IMR-90 (cell line): ENCODE results near the gene KRTAP12-1. TPM values are rescaled to one million over a fixed set of nuclear protein-coding genes. Genes with fewer than 3 reads are reported as not detected.

Experiments
- ATAC-seq: fragments of 200-7000 bp; cut with Tn5 transposase; 2 replicates; pipeline ENCODE4 v1.9.1; 2020; ENCODE audit warnings: low read depth, mild to moderate bottlenecking, moderate library complexity
- BruUV-seq: library from RNA; stranded (reverse); fragments of 400-500 nt; replicated peaks from 2 replicates; lab custom pipeline; 2021; lab: Mats Ljungman, UMichigan
- CTCF ChIA-PET: fragments of 300-600 bp; formaldehyde crosslinking; extraction: SDS; loops from one replicate; lab custom pipeline; 2021; ENCODE audit warnings: antibody characterized with exemption; lab: Yijun Ruan, JAX
- POLR2A ChIA-PET: fragments of 300-600 bp; sonication (Branson Sonifier 250); formaldehyde crosslinking; loops from one replicate; lab custom pipeline; 2022; ENCODE audit warnings: antibody characterized with exemption; ENCODE audit not compliant: unreplicated experiment; lab: Charles Lee
- DNase-seq: peaks from one replicate; pipeline ENCODE4 v3.0.0; 2013
- H2AFZ ChIP-seq: replicated peaks from 2 replicates; pipeline ENCODE3; 2013; ENCODE audit warnings: low read length, mild to moderate bottlenecking; ENCODE audit not compliant: poor library complexity
- H2AK5ac ChIP-seq: 2 replicates; pipeline ENCODE4 v1.6.1; 2013; ENCODE audit warnings: low read depth, low read length, inconsistent platforms
- H2AK9ac ChIP-seq: replicated peaks from 2 replicates; pipeline ENCODE3; 2013; ENCODE audit warnings: mild to moderate bottlenecking, low read depth, low read length, moderate library complexity; ENCODE audit not compliant: poor library complexity
- H2BK120ac ChIP-seq: 2 replicates; pipeline ENCODE4 v1.6.1; 2013; ENCODE audit warnings: low read depth, low read length, inconsistent platforms
- H2BK15ac ChIP-seq: 3 replicates; pipeline ENCODE4 v1.6.1; 2013; ENCODE audit warnings: low read depth, low read length, inconsistent platforms
- H2BK20ac ChIP-seq: 2 replicates; pipeline ENCODE4 v1.6.1; 2013; ENCODE audit warnings: low read depth, mild to moderate bottlenecking, inconsistent platforms, low read length, moderate library complexity
- H2BK5ac ChIP-seq: 2 replicates; pipeline ENCODE4 v1.6.1; 2013; ENCODE audit warnings: mild to moderate bottlenecking, low read depth, low read length, inconsistent platforms; ENCODE audit not compliant: poor library complexity, severe bottlenecking
- H3K14ac ChIP-seq: replicated peaks from 2 replicates; pipeline ENCODE4 v1.6.1; 2013; ENCODE audit warnings: low read depth, low read length, inconsistent platforms
- H3K18ac ChIP-seq: 2 replicates; pipeline ENCODE4 v1.6.1; 2013; ENCODE audit warnings: low read depth, low read length, control low read depth
- H3K23ac ChIP-seq: 2 replicates; pipeline ENCODE4 v1.6.1; 2013; ENCODE audit warnings: low read depth, low read length, inconsistent platforms
- H3K27ac ChIP-seq: 2 replicates; pipeline ENCODE4 v1.5.1; 2013; ENCODE audit warnings: mild to moderate bottlenecking, control low read depth, low read length; ENCODE audit not compliant: insufficient read depth
- H3K27me3 ChIP-seq: 2 replicates; pipeline ENCODE4 v1.6.1; 2013; ENCODE audit warnings: low read length; ENCODE audit not compliant: control insufficient read depth, insufficient read depth
- H3K36me3 ChIP-seq: 2 replicates; pipeline ENCODE4 v1.6.1; 2013; ENCODE audit warnings: low read length, mixed read lengths; ENCODE audit not compliant: control insufficient read depth, insufficient read depth
- H3K4ac ChIP-seq: 2 replicates; pipeline ENCODE4 v1.6.1; 2013; ENCODE audit warnings: low read depth, low read length, inconsistent platforms
- H3K4me1 ChIP-seq: 2 replicates; pipeline ENCODE4 v1.6.1; 2013; ENCODE audit warnings: low read length, mixed read lengths; ENCODE audit not compliant: control insufficient read depth, insufficient read depth
- H3K4me2 ChIP-seq: 2 replicates; pipeline ENCODE4 v1.6.1; 2013; ENCODE audit warnings: low read depth, mild to moderate bottlenecking, control low read depth, low read length, moderate library complexity
- H3K4me3 ChIP-seq: 2 replicates; pipeline ENCODE4 v1.5.1; 2013; ENCODE audit warnings: low read depth, mild to moderate bottlenecking, control low read depth, low read length, moderate library complexity; ENCODE audit not compliant: insufficient read depth
- H3K56ac ChIP-seq: 2 replicates; pipeline ENCODE4 v1.6.1; 2013; ENCODE audit warnings: low read length, inconsistent platforms; ENCODE audit not compliant: insufficient read depth; ENCODE audit errors: extremely low read depth
- H3K79me1 ChIP-seq, 2 experiments: 2 replicates each; pipeline ENCODE4 v1.6.1; 2013; ENCODE audit warnings: low read length in 2 of 2, inconsistent platforms in 1 of 2, low read depth in 1 of 2
- H3K9ac ChIP-seq: 2 replicates; pipeline ENCODE4 v1.6.1; 2013; ENCODE audit warnings: low read depth, low read length, control low read depth
- H3K9me1 ChIP-seq: 2 replicates; pipeline ENCODE4 v1.6.1; 2013; ENCODE audit warnings: low read length, inconsistent platforms; ENCODE audit not compliant: insufficient read depth
- H3K9me3 ChIP-seq: 2 replicates; pipeline ENCODE4 v1.6.1; 2013; ENCODE audit warnings: low read length; ENCODE audit not compliant: control insufficient read depth, insufficient read depth
- H4K20me1 ChIP-seq: 2 replicates; pipeline ENCODE4 v1.6.1; 2013; ENCODE audit warnings: low read length, inconsistent platforms; ENCODE audit not compliant: insufficient read depth
- H4K5ac ChIP-seq: 2 replicates; pipeline ENCODE4 v1.6.1; 2013; ENCODE audit warnings: mild to moderate bottlenecking, low read depth, low read length, control low read depth
- H4K8ac ChIP-seq, 2 experiments: 2 replicates each; pipeline ENCODE4 v1.6.1; 2013; ENCODE audit warnings: low read depth in 2 of 2, low read length in 2 of 2, control low read depth in 1 of 2, inconsistent platforms in 1 of 2
- H4K91ac ChIP-seq: 2 replicates; pipeline ENCODE4 v1.6.1; 2013; ENCODE audit warnings: low read depth, low read length, inconsistent platforms; ENCODE audit not compliant: insufficient read depth
- BHLHE40 ChIP-seq: fragments of 150-350 bp; IDR thresholded peaks from 2 replicates; pipeline ENCODE4 v1.6.1; 2016; ENCODE audit warnings: mild to moderate bottlenecking, low read depth, low read length
- CEBPB ChIP-seq: IDR thresholded peaks from 2 replicates; pipeline ENCODE4 v1.6.1; 2012; ENCODE audit warnings: low read depth, low read length, improper control_type of control experiment
- CHD1 ChIP-seq: IDR thresholded peaks from 2 replicates; pipeline ENCODE4 v1.6.1; 2012; ENCODE audit warnings: low read depth, low read length, improper control_type of control experiment
- CTCF ChIP-seq: conservative IDR thresholded peaks from 2 replicates; pipeline ENCODE4 v1.5.1; 2012; ENCODE audit warnings: mild to moderate bottlenecking, low read depth, low read length, improper control_type of control experiment
- ELK1 ChIP-seq: fragments of 150-350 bp; IDR thresholded peaks from 2 replicates; pipeline ENCODE4 v1.6.1; 2016; ENCODE audit warnings: low read depth, mild to moderate bottlenecking, low read length, moderate library complexity, borderline replicate concordance
- FOS ChIP-seq: fragments of 150-350 bp; IDR thresholded peaks from 2 replicates; pipeline ENCODE4 v1.6.1; 2016; ENCODE audit warnings: low read depth, low read length
- MAFK ChIP-seq: IDR thresholded peaks from 2 replicates; pipeline ENCODE4 v1.6.1; 2012; ENCODE audit warnings: low read depth, low read length, improper control_type of control experiment
- MAZ ChIP-seq: IDR thresholded peaks from 2 replicates; pipeline ENCODE4 v1.6.1; 2012; ENCODE audit warnings: low read depth, mild to moderate bottlenecking, low read length, improper control_type of control experiment, moderate library complexity, borderline replicate concordance
- MXI1 ChIP-seq: IDR thresholded peaks from 2 replicates; pipeline ENCODE4 v1.6.1; 2012; ENCODE audit warnings: low read depth, mild to moderate bottlenecking, low read length, moderate library complexity, borderline replicate concordance
- NFE2L2 ChIP-seq: fragments of 150-350 bp; IDR thresholded peaks from 2 replicates; pipeline ENCODE4 v1.6.1; 2016; ENCODE audit warnings: low read depth, mild to moderate bottlenecking, low read length
- POLR2A ChIP-seq: IDR thresholded peaks from 2 replicates; pipeline ENCODE4 v1.6.1; 2012; ENCODE audit warnings: mild to moderate bottlenecking, low read depth, low read length
- RAD21 ChIP-seq: IDR thresholded peaks from 2 replicates; pipeline ENCODE4 v1.6.1; 2012; ENCODE audit warnings: low read length, improper control_type of control experiment
- RFX5 ChIP-seq: IDR thresholded peaks from 2 replicates; pipeline ENCODE4 v1.8.0; 2012; ENCODE audit warnings: low read depth, mild to moderate bottlenecking, low read length, moderate library complexity
- SMC3 ChIP-seq: fragments of 150-350 bp; IDR thresholded peaks from 2 replicates; pipeline ENCODE4 v1.6.1; 2016; ENCODE audit warnings: low read depth, mild to moderate bottlenecking, antibody characterized with exemption, low read length, moderate library complexity
- USF2 ChIP-seq: fragments of 150-350 bp; IDR thresholded peaks from 2 replicates; pipeline ENCODE4 v1.6.1; 2017; ENCODE audit warnings: mild to moderate bottlenecking, antibody characterized with exemption, low read length, low read depth
- WGBS, 2 experiments: methylation state at CpG; one replicate each; pipeline versions ENCODE4 v1.1.5 to v1.1.7; 2013; ENCODE audit warnings: missing lambda C conversion rate in 2 of 2; ENCODE audit not compliant: insufficient read length in 1 of 2; ENCODE audit errors: extremely low coverage in 2 of 2; 5-methylcytosine and 5-hydroxymethylcytosine counted together
- dilution Hi-C: fragments of 300-500 bp; cut with HindIII; formaldehyde crosslinking; loops from one replicate; pipeline ENCODE4 v1.14.3; 2018; ENCODE audit warnings: low sequenced_read_pairs; ENCODE audit not compliant: unreplicated experiment
- in situ Hi-C: fragments of 300-500 bp; cut with MboI; formaldehyde crosslinking; loops from 3 replicates; pipeline ENCODE4 v1.14.3; 2019; ENCODE audit warnings: low sequenced_read_pairs, inconsistent platforms, mixed read lengths
- intact Hi-C: fragments of 100-400 bp; cut with micrococcal nuclease; formaldehyde crosslinking; loops from 2 replicates; pipeline ENCODE4 v1.10.0; 2022
- polyA plus RNA-seq, 3 experiments: library from polyadenylated mRNA; depleted of rRNA; stranded (reverse); fragments of >200 nt; gene quantifications; 2 replicates each; pipeline ENCODE4 v1.2.3, GENCODE V29; 2012; ENCODE audit warnings: low replicate concordance in 1 of 3
- total RNA-seq: library from RNA; depleted of rRNA; stranded (reverse); fragments of >200 nt; gene quantifications from 2 replicates; pipeline ENCODE4 v1.2.3, GENCODE V29; 2012

KRTAP12-1 gene
- total and polyA plus RNA-seq, 2 of the 4 experiments (the other 2 are of a cell fraction), result not detected

DNA sequence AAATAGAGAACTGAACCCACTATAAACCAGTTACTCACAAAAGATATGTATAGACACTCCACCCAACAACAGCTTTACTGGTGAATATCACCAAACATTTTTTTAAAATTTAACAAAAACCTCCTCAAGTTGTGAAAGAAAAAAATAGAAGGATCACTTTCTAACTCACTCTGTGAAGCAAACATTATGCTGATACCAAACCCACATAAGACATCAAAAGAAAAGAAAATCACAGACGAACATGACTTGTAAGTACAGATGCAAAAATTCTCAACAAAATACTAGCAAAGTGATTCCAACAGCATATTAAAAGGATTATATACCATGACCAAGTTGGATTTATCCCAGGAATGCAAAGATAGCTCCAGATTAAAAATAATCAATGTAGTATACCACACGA lies 9.7 kb upstream of the KRTAP12-1 start:
- Histone ChIP-seq H4K91ac (no peak overlapping the region), H3K9ac (no peak overlapping the region), H3K14ac (no peak overlapping the region), H2AK5ac (no peak overlapping the region), H3K9me1 (no peaks in the 10 kb centered on the region), H2AK9ac (no peak overlapping the region), H4K8ac (no peak overlapping the region), H3K27me3 (peaks cover 21% of the 10 kb centered on the region), H3K27ac (no peak overlapping the region), H2BK120ac (no peak overlapping the region), H2BK15ac (no peak overlapping the region), H3K56ac (no peak overlapping the region), H3K36me3 (no peaks in the 10 kb centered on the region), H3K4me2 (no peak overlapping the region), H3K4me3 (no peak overlapping the region), H3K79me1 (no peaks in the 10 kb centered on the region), H3K18ac (no peak overlapping the region), H2BK20ac (no peak overlapping the region), H3K4ac (no peak overlapping the region), H2BK5ac (no peak overlapping the region), H3K9me3 (no peaks in the 10 kb centered on the region; the same call in 1 of the 2 replicates), H4K5ac (no peak overlapping the region), H3K23ac (no peak overlapping the region), H3K4me1 (no peaks in the 10 kb centered on the region), H4K20me1 (no peaks in the 10 kb centered on the region), H2AFZ (no peak overlapping the region)
- intact Hi-C loops, result no loop called here
- ATAC-seq (no peak), DNase-seq (no peak)
- WGBS, 2 experiments, result no CpG with 5 or more reads among the region's 2 CpGs
- CTCF ChIA-PET, result no interaction called here
- TF ChIP-seq CHD1 (no peak), POLR2A (no peak), MAZ (no peak), MAFK (no peak), MXI1 (no peak), USF2 (no peak), NFE2L2 (no peak), RAD21 (no peak), CEBPB (no peak), FOS (no peak), BHLHE40 (no peak), ELK1 (no peak), SMC3 (no peak), CTCF (no peak), RFX5 (no peak)
- POLR2A ChIA-PET, result no interaction called here
- BruUV-seq, result no TSS peak
- in situ Hi-C loops, result no loop called here
- dilution Hi-C loops, result no loop called here
